HEK293 (cell line): ENCODE results near the gene SIAE.

Source experiments
- CTCF ChIP-seq: fragments of 450-650 bp; formaldehyde crosslinking; IDR thresholded peaks from 2 replicates; pipeline ENCODE4 v1.5.1; 2016; ENCODE audit warnings: missing biosample characterization, missing genetic modification characterization
- HOXC10 ChIP-seq: sonication (generic); formaldehyde crosslinking; IDR thresholded peaks from 2 replicates; pipeline ENCODE4 v1.8.1; 2023; ENCODE audit warnings: mild to moderate bottlenecking, missing genetic modification reagents
- KLF17 ChIP-seq: fragments of 450-650 bp; formaldehyde crosslinking; IDR thresholded peaks from 2 replicates; pipeline ENCODE4 v1.5.1; 2016; ENCODE audit warnings: missing biosample characterization, missing genetic modification characterization
- KLF9 ChIP-seq: fragments of 450-650 bp; formaldehyde crosslinking; IDR thresholded peaks from 2 replicates; pipeline ENCODE4 v1.5.1; 2016; ENCODE audit warnings: missing biosample characterization, missing genetic modification characterization, low read depth
- MYNN ChIP-seq: fragments of 450-650 bp; formaldehyde crosslinking; IDR thresholded peaks from 2 replicates; pipeline ENCODE4 v1.5.1; 2016; ENCODE audit warnings: missing biosample characterization, missing genetic modification characterization, borderline replicate concordance
- SETDB1 ChIP-seq: IDR thresholded peaks from one replicate; pipeline ENCODE4 v1.6.1; 2017; ENCODE audit warnings: mild to moderate bottlenecking, low read length, moderate library complexity, mixed read lengths; ENCODE audit not compliant: insufficient read length
- TSHZ1 ChIP-seq: fragments of 450-650 bp; formaldehyde crosslinking; IDR thresholded peaks from 2 replicates; pipeline ENCODE4 v1.5.1; 2016; ENCODE audit warnings: missing biosample characterization, missing genetic modification characterization, borderline replicate concordance
- WT1 ChIP-seq: fragments of 450-650 bp; formaldehyde crosslinking; IDR thresholded peaks from 2 replicates; pipeline ENCODE4 v1.5.1; 2016; ENCODE audit warnings: missing biosample characterization, missing genetic modification characterization
- YY1 ChIP-seq: fragments of 450-650 bp; formaldehyde crosslinking; IDR thresholded peaks from 2 replicates; pipeline ENCODE4 v1.5.1; 2018; ENCODE audit warnings: missing biosample characterization, missing genetic modification characterization
- YY2 ChIP-seq: fragments of 450-650 bp; formaldehyde crosslinking; IDR thresholded peaks from 2 replicates; pipeline ENCODE4 v1.5.1; 2016; ENCODE audit warnings: missing biosample characterization, missing genetic modification characterization
- ZBTB11 ChIP-seq: fragments of 450-650 bp; formaldehyde crosslinking; conservative IDR thresholded peaks from 2 replicates; pipeline ENCODE4 v1.5.1; 2016; ENCODE audit warnings: low read depth, missing biosample characterization, missing genetic modification characterization
- ZBTB48 ChIP-seq: fragments of 450-650 bp; formaldehyde crosslinking; IDR thresholded peaks from 2 replicates; pipeline ENCODE4 v1.5.1; 2016; ENCODE audit warnings: missing biosample characterization, missing genetic modification characterization
- ZBTB7A ChIP-seq: fragments of 450-650 bp; formaldehyde crosslinking; IDR thresholded peaks from 2 replicates; pipeline ENCODE4 v1.5.1; 2016; ENCODE audit warnings: low read depth, missing biosample characterization, missing genetic modification characterization
- ZEB2 ChIP-seq: fragments of 450-650 bp; formaldehyde crosslinking; IDR thresholded peaks from 2 replicates; pipeline ENCODE4 v1.5.1; 2016; ENCODE audit warnings: missing biosample characterization, missing genetic modification characterization
- ZFP69B ChIP-seq: fragments of 450-650 bp; formaldehyde crosslinking; IDR thresholded peaks from 2 replicates; pipeline ENCODE4 v1.5.1; 2016; ENCODE audit warnings: missing biosample characterization, missing genetic modification characterization
- ZNF112 ChIP-seq: fragments of 450-650 bp; formaldehyde crosslinking; IDR thresholded peaks from 2 replicates; pipeline ENCODE4 v1.5.0; 2017; ENCODE audit warnings: missing biosample characterization, missing genetic modification characterization
- ZNF133 ChIP-seq: fragments of 450-650 bp; formaldehyde crosslinking; IDR thresholded peaks from 2 replicates; pipeline ENCODE4 v1.5.1; 2016; ENCODE audit warnings: missing biosample characterization, missing genetic modification characterization
- ZNF148 ChIP-seq: fragments of 450-650 bp; formaldehyde crosslinking; IDR thresholded peaks from 2 replicates; pipeline ENCODE4 v1.5.0; 2017; ENCODE audit warnings: missing biosample characterization, missing genetic modification characterization, borderline replicate concordance
- ZNF169 ChIP-seq: fragments of 450-650 bp; formaldehyde crosslinking; IDR thresholded peaks from 2 replicates; pipeline ENCODE4 v1.5.1; 2016; ENCODE audit warnings: missing biosample characterization, missing genetic modification characterization
- ZNF433 ChIP-seq: fragments of 450-650 bp; formaldehyde crosslinking; IDR thresholded peaks from 2 replicates; pipeline ENCODE4 v1.5.1; 2016; ENCODE audit warnings: missing biosample characterization, missing genetic modification characterization, low read depth
- ZNF521 ChIP-seq: fragments of 450-650 bp; formaldehyde crosslinking; IDR thresholded peaks from 2 replicates; pipeline ENCODE4 v1.5.1; 2017; ENCODE audit warnings: missing biosample characterization, mild to moderate bottlenecking, missing genetic modification characterization
- ZNF548 ChIP-seq: fragments of 450-650 bp; formaldehyde crosslinking; IDR thresholded peaks from 2 replicates; pipeline ENCODE4 v1.5.1; 2016; ENCODE audit warnings: missing biosample characterization, missing genetic modification characterization
- ZNF629 ChIP-seq: fragments of 450-650 bp; formaldehyde crosslinking; IDR thresholded peaks from 2 replicates; pipeline ENCODE4 v1.5.1; 2017; ENCODE audit warnings: missing biosample characterization, missing genetic modification characterization
- ZNF658 ChIP-seq: fragments of 450-650 bp; formaldehyde crosslinking; IDR thresholded peaks from 2 replicates; pipeline ENCODE4; 2016; ENCODE audit warnings: missing biosample characterization, missing genetic modification characterization
- ZNF670 ChIP-seq: fragments of 450-650 bp; formaldehyde crosslinking; IDR thresholded peaks from 2 replicates; pipeline ENCODE4 v1.5.1; 2016; ENCODE audit warnings: missing biosample characterization, missing genetic modification characterization, low read depth
- ZNF677 ChIP-seq: fragments of 450-650 bp; IDR thresholded peaks from 2 replicates; pipeline ENCODE4 v1.5.0; 2018; ENCODE audit warnings: missing biosample characterization, mild to moderate bottlenecking, missing genetic modification characterization, moderate library complexity
- ZNF777 ChIP-seq: fragments of 450-650 bp; formaldehyde crosslinking; IDR thresholded peaks from 2 replicates; pipeline ENCODE4 v1.5.1; 2017; ENCODE audit warnings: missing biosample characterization, missing genetic modification characterization, borderline replicate concordance
- ZSCAN23 ChIP-seq: fragments of 450-650 bp; formaldehyde crosslinking; IDR thresholded peaks from 2 replicates; pipeline ENCODE4 v1.5.1; 2016; ENCODE audit warnings: missing biosample characterization, missing genetic modification characterization

Gene SIAE

GRCh38 chr11:124717786-124718651, 44.5 kb upstream of the SIAE start (continued):
- TF ChIP-seq ZBTB11 (tag by site-specific recombination) (no peak), ZNF133 (tag by site-specific recombination) (no peak), ZNF670 (no peak), ZNF521 (tag by site-specific recombination) (no peak), MYNN (tag by site-specific recombination) (no peak), ZEB2 (peak; percentile 46; the same call in 1 of the 2 replicates), ZSCAN23 (no peak), CTCF (tag by site-specific recombination) (no peak), ZNF629 (tag by site-specific recombination) (peak; percentile 41; the same call in 1 of the 2 replicates), ZNF658 (tag by site-specific recombination) (no peak), ZNF169 (tag by site-specific recombination) (no peak), ZNF148 (tag by site-specific recombination) (no peak), TSHZ1 (no peak), ZNF548 (tag by site-specific recombination) (no peak), SETDB1 (no peak), YY1 (tag by site-specific recombination) (no peak; the same call in 1 of the 2 replicates), HOXC10 (CRISPR knock-in tag) (no peak), KLF9 (tag by site-specific recombination) (no peak), ZNF777 (0 out of 2 replicates have a peak, but pooled peaks have one; percentile 40), WT1 (tag by site-specific recombination) (peak; percentile 96), ZNF112 (no peak), ZNF433 (no peak), KLF17 (peak; percentile 89), YY2 (no peak), ZNF677 (no peak), ZFP69B (tag by site-specific recombination) (0 out of 2 replicates have a peak, but pooled peaks have one; percentile 34), ZBTB7A (tag by site-specific recombination) (no peak), ZBTB48 (tag by site-specific recombination) (peak; percentile 96)
